Fibroblast of pulmonary artery (primary cell): Measurements from ENCODE around the gene CHST9.

Source experiments
- DNase-seq: peaks from one replicate; pipeline ENCODE4 v3.0.0-alpha.2; 2010; ENCODE audit warnings: low read depth
- H3K4me3 ChIP-seq: replicated peaks from 2 replicates; pipeline ENCODE4 v1.5.1; 2011; ENCODE audit warnings: low read depth, mild to moderate bottlenecking, control low read depth, low read length, moderate library complexity
- TF ChIP-seq, protein P1 (sequence below): IDR thresholded peaks from 2 replicates; pipeline ENCODE4 v1.5.1; 2011; ENCODE audit warnings: mild to moderate bottlenecking, control low read depth, low read length, inconsistent platforms; ENCODE audit errors: missing control alignments

Gene CHST9

DNA sequence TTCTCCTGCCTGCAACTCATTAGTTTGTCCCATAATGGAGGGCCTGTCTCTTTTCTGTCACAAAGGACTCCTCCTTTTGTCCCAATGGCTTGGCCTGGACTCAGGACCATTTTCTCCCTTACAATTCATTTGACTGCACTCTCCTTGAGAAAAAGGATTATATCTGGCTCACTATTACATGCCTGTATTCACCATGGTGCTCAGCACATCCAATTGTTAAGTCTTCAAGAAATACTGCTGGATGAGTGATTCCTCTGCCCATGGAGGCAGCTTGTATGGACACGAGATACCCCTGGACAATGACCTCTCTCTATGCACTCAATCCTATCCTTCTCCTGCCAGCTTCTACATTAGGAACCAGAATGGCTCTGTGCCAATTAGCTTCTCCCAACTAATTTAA is 47.0 kb downstream of the CHST9 start:
- H3K4me3 ChIP-seq = no peak overlapping the region
- DNase-seq = no peak
- TF ChIP-seq, protein P1, sequence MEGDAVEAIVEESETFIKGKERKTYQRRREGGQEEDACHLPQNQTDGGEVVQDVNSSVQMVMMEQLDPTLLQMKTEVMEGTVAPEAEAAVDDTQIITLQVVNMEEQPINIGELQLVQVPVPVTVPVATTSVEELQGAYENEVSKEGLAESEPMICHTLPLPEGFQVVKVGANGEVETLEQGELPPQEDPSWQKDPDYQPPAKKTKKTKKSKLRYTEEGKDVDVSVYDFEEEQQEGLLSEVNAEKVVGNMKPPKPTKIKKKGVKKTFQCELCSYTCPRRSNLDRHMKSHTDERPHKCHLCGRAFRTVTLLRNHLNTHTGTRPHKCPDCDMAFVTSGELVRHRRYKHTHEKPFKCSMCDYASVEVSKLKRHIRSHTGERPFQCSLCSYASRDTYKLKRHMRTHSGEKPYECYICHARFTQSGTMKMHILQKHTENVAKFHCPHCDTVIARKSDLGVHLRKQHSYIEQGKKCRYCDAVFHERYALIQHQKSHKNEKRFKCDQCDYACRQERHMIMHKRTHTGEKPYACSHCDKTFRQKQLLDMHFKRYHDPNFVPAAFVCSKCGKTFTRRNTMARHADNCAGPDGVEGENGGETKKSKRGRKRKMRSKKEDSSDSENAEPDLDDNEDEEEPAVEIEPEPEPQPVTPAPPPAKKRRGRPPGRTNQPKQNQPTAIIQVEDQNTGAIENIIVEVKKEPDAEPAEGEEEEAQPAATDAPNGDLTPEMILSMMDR = no peak

DNA sequence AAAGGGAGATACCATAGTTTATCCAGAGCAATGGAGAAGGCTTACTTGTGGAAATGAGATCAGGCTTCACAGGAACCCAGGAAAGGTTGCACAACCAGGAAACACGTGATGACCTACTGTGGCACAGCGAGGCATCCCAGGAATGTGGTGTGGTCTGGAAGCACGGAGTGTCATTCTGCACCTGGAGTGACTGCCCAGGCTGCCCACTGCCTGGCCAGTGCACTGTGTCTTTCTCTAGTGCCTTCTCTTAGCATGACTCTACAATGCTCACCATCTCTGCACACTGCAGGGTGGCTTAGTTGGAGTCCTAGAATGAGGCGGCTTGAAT is 48.9 kb downstream of the CHST9 start:
- DNase-seq = peak; percentile 1

DNA sequence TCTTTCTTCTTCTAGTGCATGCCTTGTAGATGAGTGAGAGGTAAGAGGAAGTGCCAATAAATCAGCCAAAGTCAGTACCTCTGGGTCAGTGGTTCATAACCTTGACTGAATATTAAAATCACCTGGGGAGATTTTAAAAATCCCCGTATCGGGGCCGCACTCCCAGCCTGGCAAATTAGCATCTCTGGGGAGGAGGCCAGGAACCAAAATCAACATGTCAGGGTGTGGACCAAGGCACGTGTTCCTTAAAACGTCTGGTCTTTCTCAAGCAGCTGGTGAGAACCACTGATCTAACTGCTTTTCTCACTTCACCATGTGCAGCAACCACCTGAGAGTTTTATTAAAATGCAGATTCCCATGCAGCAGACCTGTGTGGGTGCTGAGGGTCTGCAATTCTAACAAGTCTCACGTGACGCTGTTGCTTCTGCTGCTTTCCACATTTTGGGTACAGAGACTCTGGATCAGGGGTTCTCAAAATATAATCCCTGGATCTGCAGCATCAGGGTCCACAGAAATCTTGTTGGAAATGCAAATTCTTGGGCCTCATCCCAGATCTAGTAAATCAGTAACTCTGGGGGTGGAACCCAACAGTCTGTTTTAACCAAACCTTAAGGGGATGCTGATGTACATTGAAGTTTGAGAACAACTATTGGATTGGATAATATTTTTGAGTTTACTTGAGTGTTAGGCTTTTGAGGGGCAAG is 49.5 kb downstream of the CHST9 start:
- TF ChIP-seq, protein P1 = no peak
- no peak for DNase-seq
- no peak overlapping the region for H3K4me3 ChIP-seq

More for the DNA sequence above, 48.9 kb downstream of the CHST9 start:
- no peak overlapping the region for H3K4me3 ChIP-seq
- TF ChIP-seq, protein P1 = no peak

DNA sequence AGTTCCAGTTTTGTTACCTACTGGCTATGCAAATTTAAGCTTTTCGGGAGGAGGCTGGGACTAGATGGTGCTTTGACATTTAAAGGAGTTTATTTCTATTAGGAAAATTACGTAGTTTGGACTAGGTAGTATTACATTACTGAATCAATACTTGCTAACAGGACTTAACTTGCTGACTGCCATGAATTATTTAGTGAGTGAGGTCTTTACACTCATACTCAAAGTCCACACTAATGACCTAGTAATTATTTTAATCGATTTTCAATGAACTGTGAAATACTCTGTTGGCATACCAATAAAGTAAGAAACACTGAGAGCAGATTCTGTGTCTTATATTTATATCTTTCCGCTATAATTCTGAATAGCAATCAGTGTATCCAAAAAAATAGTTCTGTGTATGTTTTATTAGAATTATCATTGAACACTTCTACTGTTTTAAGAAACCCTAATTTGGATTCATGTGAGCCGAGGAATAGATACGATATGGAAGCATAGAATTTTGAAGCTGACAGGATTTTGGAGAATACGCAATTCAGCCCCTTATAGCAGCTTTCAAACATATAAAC is 55.0 kb downstream of the CHST9 start:
- DNase-seq = no peak
- TF ChIP-seq, protein P1 = no peak
- no peak overlapping the region for H3K4me3 ChIP-seq

DNA sequence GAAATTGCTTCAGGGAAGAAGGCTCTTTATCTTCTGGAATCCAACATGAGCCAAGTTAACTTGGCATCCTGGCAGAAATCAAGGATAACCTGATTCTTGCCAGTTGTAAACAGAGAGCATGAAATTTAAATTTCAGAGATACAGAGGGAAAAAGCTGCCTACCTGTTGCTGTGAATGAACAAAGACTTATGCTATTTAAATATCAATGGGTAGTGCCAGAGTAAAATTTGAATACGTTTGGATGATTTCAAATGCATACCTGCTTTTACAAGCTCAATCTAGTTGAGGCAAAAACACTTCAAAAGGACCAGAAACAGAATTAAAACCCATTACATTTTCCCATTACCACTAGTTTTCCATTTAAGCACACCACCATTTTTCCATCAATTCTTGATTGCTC is 60.9 kb downstream of the CHST9 start:
- no peak for DNase-seq
- TF ChIP-seq, protein P1 = no peak
- H3K4me3 ChIP-seq = no peak overlapping the region

DNA sequence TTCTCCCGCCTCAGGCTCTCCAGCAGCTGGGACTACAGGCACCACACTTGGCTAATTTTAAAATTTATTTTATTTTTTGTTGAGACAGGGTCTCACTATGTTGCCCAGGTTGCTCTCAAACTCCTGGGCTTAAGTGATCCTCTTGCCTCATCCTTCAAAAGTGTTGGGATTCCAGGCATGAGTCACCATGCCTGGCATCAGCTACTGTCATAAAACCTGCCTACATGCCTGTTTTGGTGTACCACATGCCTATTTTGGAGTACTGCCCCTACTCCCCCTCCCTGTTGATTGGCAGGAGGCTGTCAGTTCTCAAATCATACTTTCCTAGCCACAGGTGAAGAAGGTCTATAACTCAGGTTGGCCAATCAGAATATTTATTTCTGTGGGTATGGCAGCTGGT is 64.0 kb downstream of the CHST9 start:
- no peak for DNase-seq
- no peak overlapping the region for H3K4me3 ChIP-seq
- TF ChIP-seq, protein P1 = no peak

DNA sequence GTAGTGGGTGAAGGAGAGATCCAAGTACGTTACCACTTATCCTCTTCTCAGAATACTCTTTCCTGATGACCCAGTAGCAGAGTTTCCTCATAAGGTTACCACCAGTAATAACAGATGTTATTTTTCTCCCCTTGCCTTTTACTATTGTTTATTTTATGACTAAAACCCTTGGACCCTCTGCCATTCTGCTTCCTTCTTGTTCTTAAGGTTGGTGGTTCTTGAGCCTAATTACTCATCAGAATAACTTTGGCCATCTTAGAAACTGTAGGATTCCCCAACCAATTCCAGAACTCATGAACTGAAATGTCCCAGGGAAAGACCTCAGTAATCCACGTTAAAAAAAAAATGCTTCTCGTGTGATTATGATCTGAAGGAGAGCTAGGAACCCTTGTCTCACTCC is 64.9 kb downstream of the CHST9 start:
- no peak overlapping the region for H3K4me3 ChIP-seq
- TF ChIP-seq, protein P1 = no peak
- DNase-seq = no peak
